ENCODE measurements around the gene RNLS.

Gene RNLS

DNA sequence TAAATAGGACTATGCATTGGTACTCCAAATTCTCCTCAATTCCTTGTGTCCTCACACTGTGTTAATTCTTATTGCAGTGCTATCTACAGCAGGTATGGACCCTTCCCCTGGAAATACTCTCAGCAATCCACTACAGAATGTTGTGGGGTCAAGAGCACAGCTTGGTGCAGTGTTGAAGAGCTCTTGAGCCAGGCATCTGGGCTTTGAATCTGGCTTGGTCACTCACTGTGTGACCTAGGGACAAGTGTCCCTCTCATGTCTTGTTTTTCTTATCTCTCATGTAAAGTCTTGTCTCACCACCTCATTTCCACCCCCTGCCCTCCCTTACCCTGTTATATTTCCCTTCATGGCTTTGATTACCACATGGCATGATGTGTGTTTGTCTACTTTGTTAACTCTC, 159.4 kb downstream of the RNLS start:
- no peak for DNase-seq

DNA sequence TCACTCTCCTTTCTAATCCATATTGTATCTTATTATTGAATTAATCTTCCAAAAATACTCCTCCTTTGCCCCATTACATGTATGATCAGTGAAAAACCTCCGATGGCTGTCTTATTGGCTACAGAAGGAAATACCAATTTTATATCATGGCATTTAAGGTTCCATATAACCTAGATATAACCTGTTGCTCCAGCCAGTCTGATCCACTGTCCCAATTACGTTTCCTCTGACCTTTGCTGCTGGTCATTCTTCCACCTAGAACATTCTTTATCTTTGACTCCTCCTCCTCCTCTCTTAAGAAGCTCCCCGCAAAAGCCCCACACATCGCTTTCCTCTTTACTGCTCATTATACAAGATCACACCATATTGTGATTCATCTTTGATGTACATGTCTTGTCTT, 161.5 kb downstream of the RNLS start:
- no peak for DNase-seq

DNA sequence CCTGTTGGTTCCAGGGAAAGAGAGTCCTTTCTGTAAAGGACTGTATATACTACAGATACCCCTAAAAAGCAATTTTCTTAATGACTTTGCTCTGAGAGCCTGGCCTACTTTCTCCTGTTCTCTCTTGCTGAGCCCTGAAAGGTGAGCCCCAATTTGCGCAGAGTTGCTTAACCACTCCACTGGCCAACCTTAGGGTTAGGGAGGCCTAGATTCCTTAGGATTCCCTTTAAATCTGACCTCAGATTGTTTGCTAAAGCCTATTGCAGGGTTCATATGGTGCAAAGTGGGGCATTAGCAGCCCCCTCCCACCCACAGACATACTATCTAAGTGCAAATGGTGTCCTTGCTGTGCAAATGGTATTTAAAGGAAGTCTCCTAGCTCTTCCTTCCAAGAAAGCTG, 164.2 kb downstream of the RNLS start:
- DNase-seq, result no peak

DNA sequence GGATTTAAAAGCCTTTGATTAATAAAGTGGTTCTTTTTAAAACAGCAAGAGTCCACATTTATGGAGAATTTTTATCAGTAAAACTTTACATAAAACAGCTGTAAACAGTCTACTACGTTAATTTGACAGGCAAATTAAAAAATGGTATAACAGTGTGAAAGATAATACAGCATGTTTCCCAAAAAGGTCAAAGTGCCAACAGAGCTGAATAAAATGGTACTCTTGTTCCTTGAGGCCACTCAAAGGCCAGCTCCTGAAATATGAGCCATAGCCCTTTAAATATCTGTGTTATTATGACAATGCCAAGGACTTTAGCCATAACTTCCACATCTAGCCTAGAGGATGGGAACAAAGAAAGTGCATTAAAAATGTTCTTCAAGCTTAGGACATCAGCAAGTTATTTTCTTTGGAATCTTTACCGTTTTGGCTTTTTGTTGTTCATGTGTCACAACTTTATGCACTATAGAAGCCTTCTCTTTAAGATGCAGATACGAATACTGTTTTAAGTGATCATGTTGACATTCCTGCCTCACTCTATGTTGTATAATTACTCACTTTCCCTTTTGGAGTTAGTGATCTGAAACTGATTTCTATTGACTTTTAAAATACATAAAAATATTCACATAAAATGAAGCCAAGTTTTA, 165.6 kb downstream of the RNLS start:
- no peak for DNase-seq

DNA sequence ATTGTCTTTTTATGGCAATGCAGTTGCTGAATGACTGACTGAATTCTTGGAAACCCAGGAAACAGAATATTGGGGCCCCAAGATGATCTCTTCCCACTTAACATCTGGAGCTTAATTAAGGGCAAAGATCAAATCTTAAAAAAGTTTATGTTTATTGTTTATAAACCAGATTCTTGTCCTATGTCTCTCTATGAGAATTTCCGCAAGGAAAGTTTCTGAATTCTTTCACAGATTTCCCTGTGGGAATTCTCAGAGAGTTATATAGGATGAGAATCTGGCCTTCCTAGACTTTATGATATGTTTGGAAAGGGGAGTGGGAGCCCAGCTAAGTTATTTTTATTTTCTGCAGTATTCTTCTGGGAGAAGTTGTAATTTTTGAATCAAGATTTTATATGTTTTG, 166.3 kb downstream of the RNLS start:
- DNase-seq, result no peak

DNA sequence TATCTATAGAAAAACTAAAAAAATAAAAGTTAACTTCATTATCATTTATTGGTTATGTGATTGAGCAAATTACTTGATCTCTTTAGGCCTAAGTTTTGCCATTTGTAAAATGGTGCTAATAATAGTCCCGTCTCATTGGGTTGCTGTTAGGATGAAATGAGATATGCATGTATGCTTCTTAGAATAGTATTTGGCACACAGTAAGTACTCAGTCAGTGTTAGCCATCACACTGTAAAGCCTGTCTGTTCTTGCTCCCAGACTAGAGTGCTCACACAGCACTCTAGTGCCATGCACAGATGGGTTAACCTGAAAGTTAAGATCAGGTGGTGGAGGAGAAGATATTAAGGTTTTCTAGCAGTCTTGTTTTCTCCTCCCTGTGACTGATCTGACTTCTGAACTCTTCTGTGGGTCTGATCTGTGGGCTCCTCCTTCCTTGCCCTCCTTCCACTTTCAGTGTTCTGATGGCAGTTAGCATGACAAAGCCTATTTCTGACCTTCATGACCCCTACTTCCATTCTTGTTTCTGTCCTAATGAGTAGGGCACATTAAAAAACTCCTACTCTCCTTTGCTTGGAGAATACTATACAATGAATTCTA, 167.5 kb downstream of the RNLS start:
- no peak for DNase-seq

DNA sequence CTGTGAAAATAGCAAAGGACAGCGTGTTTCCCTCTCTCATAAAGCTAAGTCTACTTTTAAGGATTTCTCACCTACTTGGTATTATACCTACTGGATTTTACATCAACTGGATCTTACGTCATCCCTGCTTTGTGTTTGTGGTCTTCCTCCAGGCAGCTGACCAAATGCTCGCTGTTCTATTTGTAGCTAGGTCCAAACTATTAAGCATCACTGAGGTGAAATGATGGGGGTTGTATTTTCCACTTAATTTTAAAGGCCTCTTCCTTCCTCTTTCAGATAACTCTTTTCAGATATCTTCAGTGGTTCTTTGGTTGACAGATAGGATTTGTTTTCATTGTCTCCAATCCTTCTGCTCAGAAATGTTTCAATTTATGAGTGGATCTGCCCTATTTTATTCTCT, 169.7 kb downstream of the RNLS start:
- no peak for DNase-seq

DNA sequence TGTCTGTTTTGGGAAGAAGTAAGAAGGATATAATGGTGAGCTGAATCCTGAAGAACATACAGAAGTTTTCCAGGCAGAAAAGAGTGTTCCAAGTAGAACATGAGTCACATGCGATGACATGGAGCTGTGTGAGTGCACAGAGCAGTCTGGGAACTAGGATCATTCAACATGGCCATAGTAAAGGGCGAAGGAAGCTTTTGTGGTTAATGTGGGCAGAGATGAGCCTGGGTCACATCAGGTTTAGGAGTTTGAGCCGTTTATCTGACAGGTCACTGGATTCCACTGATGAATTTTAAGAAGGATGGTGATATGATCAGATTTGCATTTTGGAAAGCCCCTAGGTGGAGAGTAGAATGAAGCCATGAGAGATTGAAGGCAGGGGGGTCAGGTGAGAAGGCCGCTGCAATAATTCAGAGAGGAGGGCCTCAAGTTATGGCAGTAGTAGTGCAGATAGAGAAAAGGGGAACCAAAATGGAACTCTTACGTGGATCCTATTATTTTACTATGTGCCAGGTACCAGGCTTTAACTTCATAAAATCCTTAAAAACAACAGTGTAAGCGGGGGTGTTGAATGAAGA, 171.3 kb downstream of the RNLS start:
- DNase-seq, result no peak

DNA sequence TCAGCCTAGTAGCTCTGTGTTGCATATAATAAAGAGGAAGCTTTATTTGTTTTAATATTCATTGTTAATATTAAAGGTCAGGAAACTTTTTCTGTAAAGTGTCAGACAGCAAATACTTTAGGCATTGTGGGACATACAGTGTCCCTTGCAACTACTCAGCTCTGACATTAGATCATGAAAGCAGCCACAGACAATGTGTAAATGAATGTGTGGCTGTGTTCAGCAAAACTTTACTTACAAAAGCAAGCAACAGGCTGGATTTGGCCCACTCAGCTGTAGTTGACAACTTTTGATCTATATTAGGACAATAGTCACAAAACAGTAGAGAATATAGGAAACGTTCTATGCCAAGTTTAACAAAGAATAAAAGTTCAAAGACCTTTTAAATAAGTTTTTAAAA, 173.3 kb downstream of the RNLS start:
- no peak for DNase-seq

DNA sequence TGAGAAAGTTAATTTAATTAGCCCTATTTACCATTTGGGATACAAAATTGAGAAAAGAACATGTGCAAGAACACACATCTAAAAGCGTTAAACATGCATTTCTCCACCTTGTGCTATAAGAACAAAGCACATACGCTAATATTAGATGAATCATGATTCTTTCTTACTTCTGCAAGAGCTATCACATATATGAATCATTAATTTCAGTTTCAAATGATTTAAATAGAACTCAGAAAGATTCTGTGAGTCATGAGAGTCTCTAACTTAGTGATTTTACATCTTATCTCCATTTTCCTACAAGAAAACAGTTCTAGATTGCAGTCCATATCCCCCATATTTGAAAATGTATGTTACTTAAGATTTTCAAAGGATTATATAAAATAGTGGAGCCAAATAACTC, 173.9 kb downstream of the RNLS start:
- no peak for DNase-seq

DNA sequence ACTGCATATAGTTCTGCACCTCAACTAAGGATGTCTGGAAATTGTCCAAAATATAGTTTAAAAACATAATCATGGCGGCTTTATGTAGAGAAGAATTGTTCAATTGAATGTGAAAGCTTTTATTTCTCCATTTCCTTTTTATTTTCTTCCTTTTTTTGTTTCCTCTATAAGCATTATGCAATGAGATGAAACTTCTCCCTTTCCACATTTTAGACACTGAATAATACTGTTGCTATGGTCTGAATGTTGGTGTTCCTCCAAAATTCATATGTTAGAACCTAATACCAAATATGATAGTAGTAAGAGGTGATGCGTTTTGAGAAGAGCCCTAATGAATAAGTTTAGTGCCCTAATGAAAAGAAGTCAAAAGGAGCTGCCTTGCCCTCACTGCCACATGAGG, 175.0 kb downstream of the RNLS start:
- DNase-seq, result no peak

DNA sequence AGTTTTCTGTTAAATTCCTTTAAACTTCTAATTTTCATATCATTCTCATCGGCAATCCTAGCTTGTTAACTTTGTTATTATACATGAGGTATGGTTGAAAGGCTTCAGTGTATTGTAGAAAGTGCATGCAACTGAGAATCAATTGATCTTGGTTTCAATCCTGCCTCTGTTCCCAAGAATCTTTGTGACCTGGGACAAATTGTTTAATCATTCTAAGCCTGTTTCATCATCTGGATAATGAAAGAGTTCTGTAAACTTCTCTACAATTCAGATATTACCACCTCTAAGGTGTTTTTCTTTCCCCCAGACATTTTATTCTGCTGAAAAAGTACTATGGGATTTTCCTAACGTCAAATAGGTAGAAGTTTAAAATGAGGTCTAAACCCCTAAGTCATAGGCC, 179.0 kb downstream of the RNLS start:
- DNase-seq, result no peak

DNA sequence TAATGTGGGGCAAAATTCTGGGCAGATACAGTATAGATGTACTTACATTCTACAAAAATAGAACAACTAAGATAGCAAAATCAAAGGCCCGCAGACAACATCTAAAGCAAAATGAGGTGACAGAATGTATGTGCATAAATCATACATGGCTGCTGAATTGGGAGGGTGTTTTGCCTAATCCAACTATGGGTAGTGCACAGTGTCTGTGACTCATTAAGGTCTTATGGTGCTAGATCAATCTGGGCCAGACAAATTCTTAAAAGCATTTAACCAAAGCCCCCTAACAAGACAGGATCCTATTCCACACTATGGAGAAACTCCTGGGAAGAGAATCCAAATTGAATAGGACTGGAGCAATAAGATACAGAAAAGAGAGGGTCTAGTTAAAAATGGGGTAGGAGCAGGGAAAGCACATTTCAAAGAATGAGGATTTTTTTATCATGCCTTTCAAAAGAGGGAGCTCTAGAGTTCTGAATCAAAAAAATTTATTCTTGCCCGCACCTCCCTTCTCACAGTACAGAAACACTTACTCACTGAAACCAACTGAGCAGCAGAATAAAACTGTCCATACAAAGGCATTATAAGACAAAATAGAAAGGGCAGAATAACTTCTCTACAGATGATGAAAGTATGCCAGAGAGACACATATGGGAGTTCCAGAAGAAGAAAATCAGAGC, 181.3 kb downstream of the RNLS start:
- no peak for DNase-seq

DNA sequence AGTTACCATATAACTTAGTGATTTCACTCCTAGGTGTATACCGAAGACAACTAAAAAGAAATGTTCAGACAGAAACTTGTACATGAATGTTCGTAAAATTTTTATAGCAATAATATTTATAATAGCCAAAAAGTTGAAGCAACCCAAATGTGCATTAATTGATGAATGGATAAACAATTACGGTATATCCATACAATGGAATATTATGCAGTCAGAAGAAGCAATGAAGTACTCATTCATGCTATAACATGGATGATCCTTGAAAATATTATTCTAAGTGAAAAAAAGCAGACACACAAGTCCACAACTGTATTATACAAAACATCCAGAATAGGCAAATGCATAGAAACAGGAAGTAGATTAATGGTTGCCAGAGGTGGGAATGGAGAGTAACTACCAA, 183.9 kb downstream of the RNLS start:
- no peak for DNase-seq

DNA sequence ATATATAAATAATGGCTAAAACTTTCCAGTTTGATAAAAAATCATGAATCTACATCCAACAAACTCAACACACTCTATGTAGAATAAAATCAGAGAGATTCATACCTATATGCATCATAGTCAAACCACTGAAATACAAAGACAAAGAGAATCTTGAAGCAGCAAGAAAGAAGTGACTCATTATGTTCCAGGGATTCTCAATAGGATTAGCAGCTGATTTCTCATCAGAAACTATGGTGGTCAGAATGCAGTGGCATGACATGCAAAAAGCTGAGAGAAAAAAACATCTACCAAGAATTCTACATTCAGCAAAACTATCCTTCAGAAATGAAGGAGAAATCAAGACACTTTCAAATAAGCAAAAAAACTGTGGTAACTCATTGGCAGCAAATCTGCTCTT, 187.4 kb downstream of the RNLS start:
- no peak for DNase-seq

DNA sequence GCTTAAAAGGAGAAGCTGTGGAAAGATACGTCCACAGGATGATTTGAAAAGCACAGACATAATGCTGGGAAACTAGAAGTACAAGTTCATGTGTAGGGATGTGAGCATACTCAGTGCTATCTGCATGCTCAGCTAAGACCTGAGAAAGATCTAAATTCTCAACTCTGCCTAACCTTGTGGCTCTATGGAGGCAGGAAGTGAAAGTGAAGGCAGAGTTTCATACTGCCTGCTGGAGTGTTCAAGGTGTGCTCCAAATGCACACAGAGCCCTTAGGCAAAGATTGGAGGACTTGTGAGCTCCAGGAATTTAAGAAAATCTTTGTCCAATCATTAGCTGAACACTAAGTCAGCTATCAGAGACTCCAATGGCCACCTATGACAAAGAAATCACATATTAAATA, 190.9 kb downstream of the RNLS start:
- DNase-seq, result no peak

DNA sequence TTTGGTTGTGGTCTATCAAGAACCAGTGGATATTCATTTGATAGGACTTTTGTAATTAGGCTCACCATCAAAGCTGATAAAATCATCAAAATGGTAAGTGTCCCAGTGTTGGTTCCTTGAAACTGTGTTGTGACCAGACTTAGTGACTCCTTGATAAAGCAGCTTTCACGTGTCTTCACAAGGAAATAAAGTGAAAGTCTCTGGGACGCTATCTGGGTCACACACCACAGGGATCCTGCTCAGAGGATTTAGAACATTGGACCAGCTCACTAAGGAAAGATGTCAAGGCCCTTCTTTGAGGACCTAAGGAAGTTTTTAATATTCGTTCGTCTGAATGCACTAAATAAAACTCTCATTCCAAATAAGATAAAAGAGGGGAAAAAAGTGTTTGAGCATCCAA, 193.1 kb downstream of the RNLS start:
- DNase-seq, result no peak

DNA sequence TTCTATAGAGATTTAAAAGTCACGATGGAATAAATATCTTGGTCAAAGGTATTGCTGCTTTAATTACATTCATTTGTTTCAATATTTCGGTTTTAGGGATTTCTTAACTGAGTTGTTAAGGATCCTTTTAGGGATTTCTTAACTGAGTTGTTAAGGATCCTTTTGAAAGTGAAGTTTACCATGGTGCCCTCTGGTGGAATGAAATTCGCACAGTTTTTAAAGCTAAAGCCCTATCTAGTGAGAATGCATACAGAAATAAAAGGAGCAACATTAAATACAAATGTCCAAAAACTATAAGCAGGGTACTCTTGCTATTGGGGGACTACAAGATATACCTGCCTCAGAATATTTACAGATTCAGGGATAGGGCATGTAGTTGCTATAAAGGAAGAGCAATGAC, 193.7 kb downstream of the RNLS start:
- no peak for DNase-seq

DNA sequence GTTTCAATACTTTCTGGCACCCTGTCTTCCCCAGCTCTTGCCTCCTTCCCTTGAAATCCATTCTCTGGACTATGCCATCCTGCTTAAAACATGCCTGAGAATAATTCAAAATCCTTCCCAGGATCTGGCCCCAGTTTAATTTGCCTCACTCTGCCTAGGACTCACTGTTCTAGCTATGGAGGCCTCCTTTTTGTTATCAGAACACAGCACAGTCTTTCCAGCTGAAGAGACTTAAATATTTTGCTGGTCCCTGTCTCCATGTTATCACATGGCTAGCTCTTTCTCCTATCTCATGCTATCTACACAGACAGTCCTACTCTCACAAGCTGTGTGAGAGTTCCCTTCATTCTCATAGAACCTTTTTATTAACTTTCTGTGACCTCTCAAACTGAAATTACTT, 194.8 kb downstream of the RNLS start:
- no peak for DNase-seq

DNA sequence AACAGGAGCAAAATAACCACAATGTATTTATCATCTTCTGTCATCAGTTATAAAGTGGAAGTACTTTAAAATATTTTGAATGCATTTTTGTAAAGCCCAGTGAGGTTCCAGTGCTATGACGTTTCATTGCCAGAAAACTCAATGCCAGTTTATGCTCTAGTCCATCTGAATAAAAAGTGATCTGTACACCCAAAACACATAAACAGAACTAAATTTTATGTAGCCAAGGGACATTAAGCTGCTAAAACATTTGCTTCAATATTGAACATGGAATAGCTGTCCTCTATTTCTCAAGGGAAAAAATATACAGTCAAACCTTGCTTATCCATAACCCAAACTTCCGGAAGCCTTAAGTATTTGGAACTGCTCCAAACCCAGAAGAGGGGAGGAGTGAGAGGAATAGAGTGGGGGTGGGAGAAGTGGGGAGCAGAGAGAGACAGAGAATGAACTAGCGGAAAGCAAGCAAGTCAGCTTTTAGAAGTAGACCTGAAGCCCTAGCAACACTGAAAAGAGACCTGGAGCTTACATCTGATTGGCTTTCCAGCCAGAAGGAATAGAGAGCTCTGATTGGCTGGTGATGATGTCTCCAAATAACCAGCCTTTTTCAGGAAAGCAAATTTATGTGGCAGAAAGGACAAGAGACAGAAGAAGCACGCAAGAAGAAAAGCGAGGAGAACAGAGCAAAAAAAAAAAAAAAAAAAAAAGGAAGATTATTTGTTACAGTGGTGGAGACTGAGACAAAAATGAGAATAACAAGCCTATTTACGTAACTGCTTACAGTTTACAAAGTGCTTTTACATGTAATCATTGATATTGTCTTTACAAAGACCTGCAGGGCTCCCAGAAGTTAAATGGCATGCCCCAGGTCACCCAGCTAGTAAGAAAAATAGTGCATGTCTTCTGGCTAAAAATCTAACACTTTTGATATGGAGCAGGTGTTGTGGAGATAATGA, 196.0 kb downstream of the RNLS start:
- DNase-seq, result no peak

DNA sequence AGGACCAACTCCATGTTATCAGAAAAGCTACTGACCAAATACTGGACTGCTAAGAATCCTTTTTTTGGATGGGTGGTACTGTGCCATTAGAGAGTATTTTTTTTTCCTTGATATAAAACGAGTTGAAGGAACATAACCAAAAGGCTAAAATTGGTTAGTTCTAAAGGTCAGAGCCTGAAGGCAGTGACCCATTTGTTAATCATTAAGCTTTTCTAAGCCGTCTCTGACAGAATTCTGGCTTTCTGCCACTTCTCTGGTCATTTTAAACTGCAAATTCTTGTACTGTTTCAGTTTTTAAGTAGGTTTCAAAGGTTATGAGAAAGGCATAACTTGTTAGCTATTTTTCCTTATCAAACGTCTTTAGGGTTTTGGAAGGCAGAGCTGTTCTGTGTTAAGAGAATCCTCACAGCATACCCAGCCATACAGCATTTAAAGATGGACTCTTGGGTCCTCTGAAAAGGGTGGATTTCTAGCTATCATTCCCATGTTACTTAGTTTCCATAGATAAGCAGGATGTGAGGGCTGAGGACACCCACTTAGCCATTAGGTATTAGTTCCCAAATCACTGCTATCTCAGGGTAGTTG, 196.8 kb downstream of the RNLS start:
- no peak for DNase-seq

DNA sequence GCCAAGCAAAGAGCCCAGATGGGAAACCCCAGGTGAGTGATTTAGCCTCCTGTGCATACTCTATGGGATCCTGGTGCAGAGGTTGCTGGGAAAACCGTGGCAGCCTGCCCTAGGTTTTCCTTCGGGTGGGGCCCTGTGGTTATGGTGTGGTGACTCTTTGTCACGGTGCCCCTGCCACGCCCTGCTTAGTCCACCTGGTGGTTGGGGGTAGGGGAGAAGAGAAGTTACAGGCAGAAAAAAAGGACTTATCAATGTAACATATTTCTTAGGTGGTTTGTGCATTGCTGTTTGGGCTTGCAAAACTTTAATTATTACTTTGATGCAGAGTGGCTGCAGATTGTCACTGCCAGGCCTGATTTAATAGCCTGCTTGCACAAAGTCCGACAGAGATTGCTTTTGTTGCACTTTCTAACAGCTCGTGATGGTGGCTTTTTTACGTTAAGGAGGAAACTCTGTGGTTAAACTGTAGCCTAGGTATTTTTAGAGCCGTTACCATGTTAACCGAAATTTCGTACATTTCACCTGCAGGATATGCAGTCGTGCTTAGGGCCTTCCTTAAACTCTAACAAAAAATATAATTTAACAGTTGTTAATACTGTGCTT, 197.4 kb downstream of the RNLS start:
- DNase-seq, result no peak

All from NCI-H2029 (cell line).